GM23338 (cell line): ENCODE results near the gene MITF. TPM values are rescaled to one million over a fixed set of nuclear protein-coding genes. Genes with fewer than 3 reads are reported as not detected.

ENCODE experiments used
- ATAC-seq: fragments of 200-7000 bp; cut with Tn5 transposase; 3 replicates; pipeline ENCODE4 v1.9.1; 2020
- DNase-seq: peaks from one replicate; pipeline ENCODE4 v3.0.0-alpha.2; 2015; ENCODE audit warnings: low spot score
- H2AFZ ChIP-seq: fragments of 200-600 bp; sonication (generic); 2 replicates; pipeline ENCODE4 v1.8.0; 2016; ENCODE audit warnings: antibody characterized with exemption, mild to moderate bottlenecking, moderate library complexity
- H3F3A ChIP-seq: fragments of 200-600 bp; sonication (generic); replicated peaks from 2 replicates; pipeline ENCODE4 v1.8.0; 2017; ENCODE audit warnings: antibody characterized with exemption, mixed run types, low read depth
- H3K27ac ChIP-seq: fragments of 200-600 bp; sonication (generic); 2 replicates; pipeline ENCODE4 v1.6.1; 2016; ENCODE audit warnings: low read depth
- H3K27me3 ChIP-seq: fragments of 200-600 bp; sonication (generic); 2 replicates; pipeline ENCODE4 v1.8.0; 2016; ENCODE audit warnings: mild to moderate bottlenecking, mixed run types, moderate library complexity; ENCODE audit not compliant: insufficient read depth
- H3K36me3 ChIP-seq: fragments of 200-600 bp; sonication (generic); 2 replicates; pipeline ENCODE4 v1.8.0; 2016; ENCODE audit warnings: mild to moderate bottlenecking; ENCODE audit not compliant: insufficient read depth
- H3K4me1 ChIP-seq: fragments of 200-600 bp; sonication (generic); 2 replicates; pipeline ENCODE4 v1.8.0; 2016; ENCODE audit warnings: mild to moderate bottlenecking, moderate library complexity; ENCODE audit not compliant: insufficient read depth
- H3K4me2 ChIP-seq: fragments of 200-600 bp; sonication (generic); 2 replicates; pipeline ENCODE4 v1.7.1; 2017; ENCODE audit warnings: mixed run types
- H3K4me3 ChIP-seq: fragments of 200-600 bp; sonication (generic); 2 replicates; pipeline ENCODE4 v1.6.1; 2016; ENCODE audit warnings: mixed run types
- H3K79me2 ChIP-seq: fragments of 200-600 bp; sonication (generic); replicated peaks from 2 replicates; pipeline ENCODE4 v1.8.0; 2017; ENCODE audit warnings: mild to moderate bottlenecking; ENCODE audit not compliant: insufficient read depth
- H3K9me2 ChIP-seq: fragments of 200-600 bp; sonication (generic); 2 replicates; pipeline ENCODE4 v1.8.0; 2017; ENCODE audit not compliant: insufficient read depth
- H4K20me1 ChIP-seq: fragments of 200-600 bp; sonication (generic); replicated peaks from 2 replicates; pipeline ENCODE4 v1.8.0; 2017; ENCODE audit warnings: mild to moderate bottlenecking; ENCODE audit not compliant: insufficient read depth
- H3K27ac Mint-ChIP-seq: 2 replicates; pipeline ENCODE4 v1.8.0; 2020; ENCODE audit warnings: inconsistent platforms, mild to moderate bottlenecking, moderate library complexity, mixed read lengths
- H3K27me3 Mint-ChIP-seq: 3 replicates; pipeline ENCODE4 v1.8.0; 2022; ENCODE audit warnings: low read depth, mild to moderate bottlenecking, moderate library complexity, mixed read lengths, inconsistent platforms; ENCODE audit not compliant: insufficient read depth, poor library complexity
- H3K36me3 Mint-ChIP-seq: 3 replicates; pipeline ENCODE4 v1.8.0; 2021; ENCODE audit warnings: low read depth, mild to moderate bottlenecking, inconsistent platforms, moderate library complexity, mixed read lengths
- H3K4me1 Mint-ChIP-seq: 3 replicates; pipeline ENCODE4 v1.8.0; 2020; ENCODE audit warnings: mild to moderate bottlenecking, inconsistent platforms, mixed read lengths
- H3K4me3 Mint-ChIP-seq: 3 replicates; pipeline ENCODE4 v1.8.0; 2021; ENCODE audit warnings: moderate library complexity, mild to moderate bottlenecking, inconsistent platforms, mixed read lengths
- H3K9me3 Mint-ChIP-seq: 3 replicates; pipeline ENCODE4 v1.8.0; 2020; ENCODE audit warnings: moderate library complexity, mild to moderate bottlenecking, inconsistent platforms, mixed read lengths
- CREB1 ChIP-seq: fragments of 250-450 bp; sonication (Bioruptor Pico); IDR thresholded peaks from 2 replicates; pipeline ENCODE4 v1.5.0; 2020; ENCODE audit warnings: low read depth, mild to moderate bottlenecking, moderate library complexity
- EZH2 ChIP-seq: fragments of 200-600 bp; sonication (generic); IDR thresholded peaks from one replicate; pipeline ENCODE4 v1.8.0; 2017; ENCODE audit warnings: antibody characterized with exemption, mild to moderate bottlenecking, low read depth; ENCODE audit not compliant: unreplicated experiment
- EZH2phosphoT487 ChIP-seq: fragments of 200-600 bp; sonication (generic); IDR thresholded peaks from one replicate; pipeline ENCODE4 v1.8.1; 2018; ENCODE audit warnings: antibody characterized with exemption; ENCODE audit not compliant: unreplicated experiment
- JUNB ChIP-seq: IDR thresholded peaks from one replicate; pipeline ENCODE4 v1.6.1; 2016; ENCODE audit warnings: antibody characterized with exemption; ENCODE audit not compliant: unreplicated experiment
- NANOG ChIP-seq: IDR thresholded peaks from 2 replicates; pipeline ENCODE4 v1.6.1; 2016; ENCODE audit warnings: antibody characterized with exemption, borderline replicate concordance
- REST ChIP-seq: IDR thresholded peaks from one replicate; pipeline ENCODE4 v1.6.1; 2018; ENCODE audit warnings: antibody characterized with exemption; ENCODE audit not compliant: unreplicated experiment
- STAT1 ChIP-seq: IDR thresholded peaks from one replicate; pipeline ENCODE4 v1.6.1; 2016; ENCODE audit warnings: antibody characterized with exemption; ENCODE audit not compliant: unreplicated experiment
- ZNF114 ChIP-seq: fragments of 250-450 bp; sonication (Bioruptor Pico); IDR thresholded peaks from 2 replicates; pipeline ENCODE4 v1.5.0; 2020; ENCODE audit warnings: mild to moderate bottlenecking, moderate library complexity
- ZNF331 ChIP-seq: fragments of 250-450 bp; sonication (Bioruptor Pico); IDR thresholded peaks from 2 replicates; pipeline ENCODE4 v1.5.0; 2020; ENCODE audit warnings: low read depth, mild to moderate bottlenecking, moderate library complexity
- polyA plus RNA-seq: library from polyadenylated mRNA; unstranded; fragments of >200 nt; fragmentation: Nextera tagmentation; extraction: Ambion mirVana; gene quantifications from 2 replicates; pipeline ENCODE4 v1.2.1, GENCODE V29; 2016
- total RNA-seq: library from RNA; depleted of rRNA; stranded (reverse); fragments of >200 nt; shearing (Covaris generic); gene quantifications from 2 replicates; pipeline ENCODE4 v1.2.3, GENCODE V29; 2014
- TF ChIP-seq, protein P1 (sequence below): IDR thresholded peaks from 2 replicates; pipeline ENCODE4 v1.6.1; 2016; ENCODE audit warnings: antibody characterized with exemption
- TF ChIP-seq, protein P2 (sequence below), 2 experiments: fragments of 200-600 bp in 1 of 2; sonication (generic) in 1 of 2; conservative IDR thresholded peaks; 2 replicates each; pipeline versions ENCODE4 v1.5.1 to v1.6.1; 2016 to 2017; ENCODE audit warnings: antibody characterized with exemption in 2 of 2, low read depth in 2 of 2, mild to moderate bottlenecking in 2 of 2, moderate library complexity in 1 of 2

Gene MITF
- total and polyA plus RNA-seq, 2 experiments from 2014 or later, result 1.9 to 2.4 TPM

- TF ChIP-seq, protein P1, sequence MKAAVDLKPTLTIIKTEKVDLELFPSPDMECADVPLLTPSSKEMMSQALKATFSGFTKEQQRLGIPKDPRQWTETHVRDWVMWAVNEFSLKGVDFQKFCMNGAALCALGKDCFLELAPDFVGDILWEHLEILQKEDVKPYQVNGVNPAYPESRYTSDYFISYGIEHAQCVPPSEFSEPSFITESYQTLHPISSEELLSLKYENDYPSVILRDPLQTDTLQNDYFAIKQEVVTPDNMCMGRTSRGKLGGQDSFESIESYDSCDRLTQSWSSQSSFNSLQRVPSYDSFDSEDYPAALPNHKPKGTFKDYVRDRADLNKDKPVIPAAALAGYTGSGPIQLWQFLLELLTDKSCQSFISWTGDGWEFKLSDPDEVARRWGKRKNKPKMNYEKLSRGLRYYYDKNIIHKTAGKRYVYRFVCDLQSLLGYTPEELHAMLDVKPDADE, result no peak
- TF ChIP-seq STAT1, result no peak
- no peak for TF ChIP-seq CREB1 (CRISPR knock-in tag)
- no peak for TF ChIP-seq EZH2phosphoT487
- TF ChIP-seq REST, result no peak
- TF ChIP-seq NANOG, result no peak
- TF ChIP-seq, protein P2, sequence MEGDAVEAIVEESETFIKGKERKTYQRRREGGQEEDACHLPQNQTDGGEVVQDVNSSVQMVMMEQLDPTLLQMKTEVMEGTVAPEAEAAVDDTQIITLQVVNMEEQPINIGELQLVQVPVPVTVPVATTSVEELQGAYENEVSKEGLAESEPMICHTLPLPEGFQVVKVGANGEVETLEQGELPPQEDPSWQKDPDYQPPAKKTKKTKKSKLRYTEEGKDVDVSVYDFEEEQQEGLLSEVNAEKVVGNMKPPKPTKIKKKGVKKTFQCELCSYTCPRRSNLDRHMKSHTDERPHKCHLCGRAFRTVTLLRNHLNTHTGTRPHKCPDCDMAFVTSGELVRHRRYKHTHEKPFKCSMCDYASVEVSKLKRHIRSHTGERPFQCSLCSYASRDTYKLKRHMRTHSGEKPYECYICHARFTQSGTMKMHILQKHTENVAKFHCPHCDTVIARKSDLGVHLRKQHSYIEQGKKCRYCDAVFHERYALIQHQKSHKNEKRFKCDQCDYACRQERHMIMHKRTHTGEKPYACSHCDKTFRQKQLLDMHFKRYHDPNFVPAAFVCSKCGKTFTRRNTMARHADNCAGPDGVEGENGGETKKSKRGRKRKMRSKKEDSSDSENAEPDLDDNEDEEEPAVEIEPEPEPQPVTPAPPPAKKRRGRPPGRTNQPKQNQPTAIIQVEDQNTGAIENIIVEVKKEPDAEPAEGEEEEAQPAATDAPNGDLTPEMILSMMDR (conservative IDR thresholded peaks at IDR 0.05; ENCODE audit: low read depth in 2 of 2), result no peak
Measured at GRCh38 chr3:69987833-69988232, 248.6 kb downstream of the MITF start (continued).

- Histone ChIP-seq H3K27ac (no peak overlapping the region), H3K4me1 (0 out of 2 replicates have a peak, but pooled peaks cover 3% of the 10 kb centered on the region), H4K20me1 (no peaks in the 10 kb centered on the region), H3K4me2 (no peak overlapping the region), H3K36me3 (no peaks in the 10 kb centered on the region), H3K9me2 (no peaks in the 10 kb centered on the region), H3F3A (no peaks in the 10 kb centered on the region), H3K4me3 (no peak overlapping the region), H3K27me3 (no peaks in the 10 kb centered on the region), H2AFZ (no peak overlapping the region), H3K79me2 (no peaks in the 10 kb centered on the region)
- H3K4me3 Mint-ChIP-seq, result no peak overlapping the region
- no peak overlapping the region for H3K27ac Mint-ChIP-seq
- no peaks in the 10 kb centered on the region for H3K9me3 Mint-ChIP-seq
- no peak for DNase-seq
- H3K4me1 Mint-ChIP-seq, result peaks cover 18% of the 10 kb centered on the region
- ATAC-seq, result no peak
- H3K27me3 Mint-ChIP-seq, result no peaks in the 10 kb centered on the region
- TF ChIP-seq ZNF331, result no peak
- TF ChIP-seq NANOG, result no peak
- no peak for TF ChIP-seq EZH2phosphoT487
- TF ChIP-seq, protein P2 (conservative IDR thresholded peaks at IDR 0.05; ENCODE audit: low read depth in 2 of 2), result no peak
- TF ChIP-seq REST, result no peak
- TF ChIP-seq JUNB, result no peak
- TF ChIP-seq ZNF114 (CRISPR knock-in tag), result no peak
- no peak for TF ChIP-seq EZH2
- H3K36me3 Mint-ChIP-seq, result no peaks in the 10 kb centered on the region
Measured at GRCh38 chr3:69993757-69994156, 254.5 kb downstream of the MITF start.
